ENCODE results near the gene PBX1. TPM values are rescaled to one million over a fixed set of nuclear protein-coding genes. Genes with fewer than 3 reads are reported as not detected.

PBX1 gene
- total and polyA plus RNA-seq, 10 of the 15 experiments (the other 5 are each of a cell fraction or from before 2014, with no cell fraction given), result 0.05 to 0.28 (median 0.11) TPM; not detected in 5

DNA sequence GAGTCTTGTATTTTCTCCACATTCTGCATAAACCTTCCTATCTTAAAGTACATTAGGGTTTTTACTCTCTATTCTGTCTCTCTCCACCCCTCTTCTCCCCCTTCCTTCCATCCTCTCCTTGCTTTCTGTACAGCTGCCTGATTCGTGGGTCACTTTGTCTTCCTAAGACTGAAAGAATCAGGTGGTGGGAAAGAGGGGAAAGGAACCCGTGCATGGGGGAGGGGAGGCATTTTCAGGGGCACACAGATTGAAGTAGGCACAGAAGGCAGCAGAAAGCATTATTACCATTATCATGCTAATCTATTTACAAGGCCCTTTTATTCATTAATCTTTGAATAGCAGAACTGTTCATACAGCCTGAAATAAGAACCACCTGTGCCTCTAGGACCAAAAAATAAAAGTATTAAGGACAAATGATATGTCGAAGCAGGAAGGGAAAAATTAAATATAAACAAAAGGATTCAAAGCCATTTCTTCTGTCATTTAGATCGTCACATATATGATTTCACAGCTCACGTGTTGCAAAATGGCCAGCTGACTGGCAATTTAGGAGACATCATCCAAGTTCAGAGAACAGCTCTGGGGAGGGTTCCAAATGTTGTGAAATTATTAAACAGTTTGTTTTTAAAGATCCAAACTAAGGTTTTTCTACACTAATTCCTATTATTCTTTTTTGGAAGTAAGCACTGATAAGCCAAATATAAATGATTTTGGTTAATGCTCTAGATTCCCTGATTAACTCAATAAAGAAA, 154.6 kb downstream of the PBX1 start:
- no peak for FAIRE-seq
- Histone ChIP-seq H3K27ac (ENCODE audit: control insufficient read depth, insufficient read depth) (no peak overlapping the region), H3K4me3 (no peak overlapping the region), H3K79me2 (ENCODE audit: control insufficient read depth, insufficient read depth, low read length) (no peaks in the 10 kb centered on the region), H3K27me3 (replicated peaks in 1 of 2; ENCODE audit: control insufficient read depth in 2 of 2, insufficient read depth in 2 of 2, low read length in 1 of 2) (no peaks in the 10 kb centered on the region), H3K4me2 (ENCODE audit: control insufficient read depth, insufficient read depth) (no peak overlapping the region), H3K9me3 (replicated peaks; ENCODE audit: control insufficient read depth, insufficient read depth, low read length) (no peaks in the 10 kb centered on the region), H3K9ac (ENCODE audit: control insufficient read depth, insufficient read depth, low read length) (no peak overlapping the region), H2AFZ (ENCODE audit: control insufficient read depth, low read depth, low read length) (no peak overlapping the region), H3K4me1 (ENCODE audit: control insufficient read depth, insufficient read depth, low read length) (no peaks in the 10 kb centered on the region), H4K20me1 (ENCODE audit: control insufficient read depth, insufficient read depth) (no peaks in the 10 kb centered on the region), H3K36me3 (ENCODE audit: control insufficient read depth in 2 of 2, insufficient read depth in 2 of 2, low read length in 1 of 2) (no peaks in the 10 kb centered on the region)
- BruUV-seq (replicated peaks), result no TSS peak
- TF ChIP-seq ETV6 (conservative IDR thresholded peaks at IDR 0.05 in 1 of 2, IDR thresholded peaks at IDR 0.05 in 1 of 2; ENCODE audit: borderline replicate concordance in 1 of 2, low read depth in 1 of 2), result no peak
- TF ChIP-seq SREBF2 (IDR thresholded peaks at IDR 0.05; ENCODE audit: low read length), result no peak
- no peak for TF ChIP-seq ESRRA (IDR thresholded peaks at IDR 0.05; ENCODE audit: low read length)
- no peak for TF ChIP-seq STAT1 (conservative IDR thresholded peaks at IDR 0.05)
- no peak for TF ChIP-seq YBX1 (IDR thresholded peaks at IDR 0.05)
- no peak for TF ChIP-seq ASH2L (IDR thresholded peaks at IDR 0.05; ENCODE audit: borderline replicate concordance, low read depth)
- no peak for TF ChIP-seq BRCA1 (IDR thresholded peaks at IDR 0.05; ENCODE audit: low read depth, low read length)
- TF ChIP-seq ZZZ3 (IDR thresholded peaks at IDR 0.05; ENCODE audit: control insufficient read depth, insufficient read length, low read depth), result no peak
- TF ChIP-seq SUPT20H (IDR thresholded peaks at IDR 0.05; ENCODE audit: borderline replicate concordance, control insufficient read depth, low read depth, low read length), result no peak
- no peak for TF ChIP-seq KDM1A (IDR thresholded peaks at IDR 0.05; ENCODE audit: borderline replicate concordance)
- TF ChIP-seq IKZF2 (IDR thresholded peaks at IDR 0.05), result no peak
- no peak for TF ChIP-seq JUNB (IDR thresholded peaks at IDR 0.05)
- TF ChIP-seq, protein P1, sequence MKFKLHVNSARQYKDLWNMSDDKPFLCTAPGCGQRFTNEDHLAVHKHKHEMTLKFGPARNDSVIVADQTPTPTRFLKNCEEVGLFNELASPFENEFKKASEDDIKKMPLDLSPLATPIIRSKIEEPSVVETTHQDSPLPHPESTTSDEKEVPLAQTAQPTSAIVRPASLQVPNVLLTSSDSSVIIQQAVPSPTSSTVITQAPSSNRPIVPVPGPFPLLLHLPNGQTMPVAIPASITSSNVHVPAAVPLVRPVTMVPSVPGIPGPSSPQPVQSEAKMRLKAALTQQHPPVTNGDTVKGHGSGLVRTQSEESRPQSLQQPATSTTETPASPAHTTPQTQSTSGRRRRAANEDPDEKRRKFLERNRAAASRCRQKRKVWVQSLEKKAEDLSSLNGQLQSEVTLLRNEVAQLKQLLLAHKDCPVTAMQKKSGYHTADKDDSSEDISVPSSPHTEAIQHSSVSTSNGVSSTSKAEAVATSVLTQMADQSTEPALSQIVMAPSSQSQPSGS (IDR thresholded peaks at IDR 0.05; ENCODE audit: low read length), result no peak
- TF ChIP-seq GATAD2B (conservative IDR thresholded peaks at IDR 0.05; ENCODE audit: low read depth), result no peak
- no peak for TF ChIP-seq SUZ12 (IDR thresholded peaks at IDR 0.05; ENCODE audit: unreplicated experiment)
- TF ChIP-seq, protein P2, sequence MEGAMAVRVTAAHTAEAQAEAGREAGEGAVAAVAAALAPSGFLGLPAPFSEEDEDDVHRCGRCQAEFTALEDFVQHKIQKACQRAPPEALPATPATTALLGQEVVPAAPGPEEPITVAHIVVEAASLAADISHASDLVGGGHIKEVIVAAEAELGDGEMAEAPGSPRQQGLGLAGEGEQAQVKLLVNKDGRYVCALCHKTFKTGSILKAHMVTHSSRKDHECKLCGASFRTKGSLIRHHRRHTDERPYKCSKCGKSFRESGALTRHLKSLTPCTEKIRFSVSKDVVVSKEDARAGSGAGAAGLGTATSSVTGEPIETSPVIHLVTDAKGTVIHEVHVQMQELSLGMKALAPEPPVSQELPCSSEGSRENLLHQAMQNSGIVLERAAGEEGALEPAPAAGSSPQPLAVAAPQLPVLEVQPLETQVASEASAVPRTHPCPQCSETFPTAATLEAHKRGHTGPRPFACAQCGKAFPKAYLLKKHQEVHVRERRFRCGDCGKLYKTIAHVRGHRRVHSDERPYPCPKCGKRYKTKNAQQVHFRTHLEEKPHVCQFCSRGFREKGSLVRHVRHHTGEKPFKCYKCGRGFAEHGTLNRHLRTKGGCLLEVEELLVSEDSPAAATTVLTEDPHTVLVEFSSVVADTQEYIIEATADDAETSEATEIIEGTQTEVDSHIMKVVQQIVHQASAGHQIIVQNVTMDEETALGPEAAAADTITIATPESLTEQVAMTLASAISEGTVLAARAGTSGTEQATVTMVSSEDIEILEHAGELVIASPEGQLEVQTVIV (IDR thresholded peaks at IDR 0.05; ENCODE audit: borderline replicate concordance, partially characterized antibody), result no peak
- TF ChIP-seq, protein P3, sequence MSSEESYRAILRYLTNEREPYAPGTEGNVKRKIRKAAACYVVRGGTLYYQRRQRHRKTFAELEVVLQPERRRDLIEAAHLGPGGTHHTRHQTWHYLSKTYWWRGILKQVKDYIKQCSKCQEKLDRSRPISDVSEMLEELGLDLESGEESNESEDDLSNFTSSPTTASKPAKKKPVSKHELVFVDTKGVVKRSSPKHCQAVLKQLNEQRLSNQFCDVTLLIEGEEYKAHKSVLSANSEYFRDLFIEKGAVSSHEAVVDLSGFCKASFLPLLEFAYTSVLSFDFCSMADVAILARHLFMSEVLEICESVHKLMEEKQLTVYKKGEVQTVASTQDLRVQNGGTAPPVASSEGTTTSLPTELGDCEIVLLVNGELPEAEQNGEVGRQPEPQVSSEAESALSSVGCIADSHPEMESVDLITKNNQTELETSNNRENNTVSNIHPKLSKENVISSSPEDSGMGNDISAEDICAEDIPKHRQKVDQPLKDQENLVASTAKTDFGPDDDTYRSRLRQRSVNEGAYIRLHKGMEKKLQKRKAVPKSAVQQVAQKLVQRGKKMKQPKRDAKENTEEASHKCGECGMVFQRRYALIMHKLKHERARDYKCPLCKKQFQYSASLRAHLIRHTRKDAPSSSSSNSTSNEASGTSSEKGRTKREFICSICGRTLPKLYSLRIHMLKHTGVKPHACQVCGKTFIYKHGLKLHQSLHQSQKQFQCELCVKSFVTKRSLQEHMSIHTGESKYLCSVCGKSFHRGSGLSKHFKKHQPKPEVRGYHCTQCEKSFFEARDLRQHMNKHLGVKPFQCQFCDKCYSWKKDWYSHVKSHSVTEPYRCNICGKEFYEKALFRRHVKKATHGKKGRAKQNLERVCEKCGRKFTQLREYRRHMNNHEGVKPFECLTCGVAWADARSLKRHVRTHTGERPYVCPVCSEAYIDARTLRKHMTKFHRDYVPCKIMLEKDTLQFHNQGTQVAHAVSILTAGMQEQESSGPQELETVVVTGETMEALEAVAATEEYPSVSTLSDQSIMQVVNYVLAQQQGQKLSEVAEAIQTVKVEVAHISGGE (CRISPR knock-in tag; IDR thresholded peaks at IDR 0.05), result no peak
- 16% methylated on average over 5 of the region's 5 CpGs for WGBS (ENCODE audit: insufficient coverage, insufficient replicate concordance, low lambda C conversion rate, missing lambda C conversion rate)
- intact Hi-C loops (cut with micrococcal nuclease; ENCODE audit: unreplicated experiment), result no loop called here
- RAD21 ChIA-PET (ENCODE audit: unreplicated experiment), result no interaction called here
- CTCF ChIA-PET, result no interaction called here
- no peak for DNase-seq (ENCODE audit: low read depth, low spot score)
- POLR2A ChIA-PET, result no interaction called here
- SMC1A ChIA-PET (ENCODE audit: uncharacterized antibody, unreplicated experiment), result no interaction called here
- no peak for ATAC-seq
- in situ Hi-C loops (cut with MboI), result no loop called here
